ENCODE measurements around the gene AKAP13. TPM values are rescaled to one million over a fixed set of nuclear protein-coding genes. Genes with fewer than 3 reads are reported as not detected.

Gene AKAP13
- total RNA-seq, 3 donors from 2014 or later: 198 to 331 (median 259) TPM

GRCh38 chr15:85444122-85444745, 63.8 kb downstream of the AKAP13 start:
- intact Hi-C loops (cut with DNase I; ENCODE audit: low total_unique reads): no loop called here
- Histone ChIP-seq H3K4me3 (no peak overlapping the region), H3K27ac (peak overlapping the region; percentile 1 to 23)

GRCh38 chr15:85445361-85445760, 65.0 kb downstream of the AKAP13 start:
- no peaks in the 10 kb centered on the region for H3K36me3 ChIP-seq
- H3K4me1 ChIP-seq: peaks cover 0 to 16% of the 10 kb centered on the region in 2 donors
- TF ChIP-seq POLR2A (IDR thresholded peaks at IDR 0.05) (no peak), POLR2AphosphoS5 (IDR thresholded peaks at IDR 0.05) (no peak), CTCF (IDR thresholded peaks at IDR 0.05) (no peak)
- H3K27ac ChIP-seq: no peak overlapping the region
- peaks cover 0 to 6% of the 10 kb centered on the region in 2 donors for H3K9me3 ChIP-seq
- no peak for DNase-seq (ENCODE audit: low spot score in 2 of 2)
- intact Hi-C loops (cut with DNase I; ENCODE audit: low total_unique reads): no loop called here
- H3K4me3 ChIP-seq: no peak overlapping the region
- H3K27me3 ChIP-seq: no peaks in the 10 kb centered on the region

More at GRCh38 chr15:85444122-85444745, 63.8 kb downstream of the AKAP13 start:
- no peaks in the 10 kb centered on the region for H3K9me3 ChIP-seq
- TF ChIP-seq POLR2A (IDR thresholded peaks at IDR 0.05) (no peak), POLR2AphosphoS5 (IDR thresholded peaks at IDR 0.05) (no peak), CTCF (IDR thresholded peaks at IDR 0.05) (no peak)
- no peaks in the 10 kb centered on the region for H3K27me3 ChIP-seq
- DNase-seq (ENCODE audit: low spot score in 2 of 2): no peak
- H3K36me3 ChIP-seq: no peaks in the 10 kb centered on the region
- peaks cover 0 to 16% of the 10 kb centered on the region in 2 donors for H3K4me1 ChIP-seq

DNA sequence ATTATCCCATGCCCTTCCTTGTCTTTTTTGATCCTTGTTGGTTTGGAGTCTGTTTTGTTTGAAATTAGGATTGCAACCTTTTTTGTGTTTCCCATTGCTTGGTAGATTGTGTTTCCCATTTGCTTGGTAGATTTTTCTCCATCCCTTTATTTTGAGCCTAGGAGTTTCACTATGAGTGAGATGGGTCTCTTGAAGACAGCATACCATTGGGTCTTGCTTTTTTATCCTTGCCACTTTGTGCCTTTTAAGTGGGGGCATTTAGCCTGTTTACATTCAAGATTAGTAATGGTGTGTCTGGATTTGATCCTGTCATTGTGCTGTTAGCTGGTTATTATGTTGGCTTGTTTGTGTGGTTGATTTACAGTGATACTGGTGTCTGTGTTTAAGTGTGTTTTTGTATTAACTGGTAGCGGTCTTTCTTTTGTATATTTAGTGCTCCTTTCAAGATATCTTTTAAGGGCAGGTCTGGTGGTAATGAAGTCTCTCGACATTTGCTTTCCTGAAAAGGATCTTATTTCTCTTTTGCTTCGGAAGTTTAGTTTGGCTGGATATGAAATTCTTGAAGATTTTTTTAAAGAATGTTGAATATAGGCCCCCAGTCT, 70.8 kb downstream of the AKAP13 start:
- Histone ChIP-seq H3K4me3 (no peak overlapping the region), H3K36me3 (no peaks in the 10 kb centered on the region), H3K27me3 (no peaks in the 10 kb centered on the region), H3K4me1 (no peaks in the 10 kb centered on the region), H3K27ac (no peak overlapping the region), H3K9me3 (peaks cover 0 to 20% of the 10 kb centered on the region in 2 donors)
- no peak for TF ChIP-seq POLR2AphosphoS5 (IDR thresholded peaks at IDR 0.05)
- no peak for TF ChIP-seq POLR2A (IDR thresholded peaks at IDR 0.05)
- no peak for TF ChIP-seq CTCF (IDR thresholded peaks at IDR 0.05)
- DNase-seq (ENCODE audit: low spot score in 2 of 2): no peak
- intact Hi-C loops (cut with DNase I; ENCODE audit: low total_unique reads): no loop called here

DNA sequence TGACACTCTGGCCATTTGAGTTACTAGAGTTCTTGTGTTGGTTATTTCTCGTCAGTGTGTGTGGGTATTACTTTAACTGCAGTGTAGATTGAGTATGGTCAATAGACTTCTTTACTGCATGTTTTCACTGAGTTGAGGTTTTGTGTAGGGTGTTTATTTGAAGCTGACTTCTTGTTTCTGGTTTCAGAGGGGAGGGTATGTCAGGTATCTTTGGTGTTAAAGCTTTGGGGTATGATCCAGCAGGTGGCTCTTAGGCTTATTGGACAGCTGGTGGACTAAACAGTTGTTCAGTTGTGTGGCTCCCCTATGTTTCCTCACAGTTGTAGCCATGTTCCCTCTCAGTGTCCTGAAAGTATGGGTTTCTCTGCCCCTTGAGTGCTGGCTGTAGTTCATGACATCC, 72.0 kb downstream of the AKAP13 start:
- TF ChIP-seq POLR2AphosphoS5 (IDR thresholded peaks at IDR 0.05): no peak

DNA sequence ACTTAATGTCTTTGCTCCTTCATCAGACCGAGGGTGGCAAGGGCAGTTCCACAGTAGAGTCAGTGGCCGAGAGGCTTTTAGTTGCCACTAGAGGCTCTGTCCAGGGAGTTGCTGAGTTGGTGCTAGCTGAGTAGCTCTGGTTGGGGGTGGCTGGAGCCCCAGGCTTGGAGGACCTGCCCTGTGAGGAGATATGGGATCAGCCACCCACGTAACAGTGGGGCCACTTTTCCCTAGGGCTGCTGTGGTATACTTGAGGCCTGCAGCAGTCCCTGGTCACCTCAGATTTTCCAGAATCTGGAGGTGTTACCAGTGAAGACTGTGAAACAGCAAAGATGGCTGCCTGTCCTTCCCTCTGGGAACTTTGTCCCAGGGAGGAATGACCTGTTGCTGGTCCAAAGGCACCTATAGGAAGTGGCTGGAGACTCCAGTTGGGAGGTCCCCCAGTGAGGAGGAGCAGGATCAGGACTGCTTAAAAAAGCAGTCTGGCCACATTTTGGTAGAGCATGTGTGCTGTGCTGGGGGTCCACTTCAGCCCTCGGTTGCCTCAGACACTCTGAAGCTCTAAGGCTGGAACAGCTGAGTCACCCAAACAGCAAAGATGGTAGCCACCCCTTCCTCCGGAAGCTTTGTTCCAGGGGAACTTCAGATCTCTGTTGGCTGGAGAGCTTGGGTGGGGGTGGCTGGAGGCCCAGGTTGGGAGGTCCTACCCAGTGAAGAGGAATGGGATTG, 72.9 kb downstream of the AKAP13 start:
- H3K4me1 ChIP-seq: no peaks in the 10 kb centered on the region

More for the DNA sequence above, 72.0 kb downstream of the AKAP13 start:
- no peak for DNase-seq (ENCODE audit: low spot score in 2 of 2)
- Histone ChIP-seq H3K36me3 (no peaks in the 10 kb centered on the region), H3K4me1 (no peaks in the 10 kb centered on the region), H3K27ac (no peak overlapping the region), H3K27me3 (no peaks in the 10 kb centered on the region), H3K4me3 (no peak overlapping the region), H3K9me3 (peaks cover 0 to 20% of the 10 kb centered on the region in 2 donors)
- intact Hi-C loops (cut with DNase I; ENCODE audit: low total_unique reads): no loop called here

More for the DNA sequence above, 72.9 kb downstream of the AKAP13 start:
- H3K9me3 ChIP-seq: peaks cover 0 to 20% of the 10 kb centered on the region in 2 donors
- TF ChIP-seq POLR2AphosphoS5 (IDR thresholded peaks at IDR 0.05) (no peak), CTCF (IDR thresholded peaks at IDR 0.05) (no peak), POLR2A (IDR thresholded peaks at IDR 0.05) (no peak)
- DNase-seq (ENCODE audit: low spot score in 2 of 2): no peak
- H3K36me3 ChIP-seq: no peaks in the 10 kb centered on the region
- H3K27me3 ChIP-seq: no peaks in the 10 kb centered on the region
- intact Hi-C loops (cut with DNase I; ENCODE audit: low total_unique reads): no loop called here
- H3K27ac ChIP-seq: no peak overlapping the region
- H3K4me3 ChIP-seq: no peak overlapping the region

All from breast epithelium (tissue), 4 donors.